T-helper 1 cell (primary cell): ENCODE data around the gene MERTK.
A peak's percentile ranks its signal among the peaks of the same experiment; 100 is the strongest.
"Not testable (repeated sequence)": the region's sequence is repeated elsewhere in the genome, so short reads cannot be mapped to it uniquely, and the experiment has no call there.

Source experiments
- DNase-seq, 5 donors: peaks; one replicate each; pipeline ENCODE4 v3.0.0-alpha.2; 2012 to 2020

Gene MERTK

GRCh38 chr2:111910609-111911277, 12.3 kb downstream of the MERTK start:
- no peak for DNase-seq

- not testable (repeated sequence) for DNase-seq
These were observed 13.0 kb downstream of the MERTK start for GRCh38 chr2:111911295-111911977.

GRCh38 chr2:111912547-111912946, 14.1 kb downstream of the MERTK start:
- no peak for DNase-seq

GRCh38 chr2:111917106-111917505, 18.7 kb downstream of the MERTK start:
- no peak for DNase-seq

GRCh38 chr2:111918383-111918806, 20.0 kb downstream of the MERTK start:
- DNase-seq = no peak

GRCh38 chr2:111919365-111919764, 21.0 kb downstream of the MERTK start:
- no peak for DNase-seq

GRCh38 chr2:111919794-111920608, 21.6 kb downstream of the MERTK start:
- DNase-seq = no peak

GRCh38 chr2:111923276-111923804, 24.9 kb downstream of the MERTK start:
- no peak for DNase-seq

GRCh38 chr2:111924617-111925107, 26.3 kb downstream of the MERTK start:
- no peak for DNase-seq

GRCh38 chr2:111927723-111928122, 29.3 kb downstream of the MERTK start:
- DNase-seq = no peak

- no peak for DNase-seq
These were observed 32.0 kb downstream of the MERTK start for GRCh38 chr2:111930409-111930808.

- peak in 1 of 5 donors; percentile 75 for DNase-seq
These were observed 32.5 kb downstream of the MERTK start for GRCh38 chr2:111930875-111931274.

GRCh38 chr2:111932841-111933291, 34.5 kb downstream of the MERTK start:
- no peak for DNase-seq

GRCh38 chr2:111933900-111934299, 35.5 kb downstream of the MERTK start:
- not testable (repeated sequence) for DNase-seq

GRCh38 chr2:111936881-111937280, 38.5 kb downstream of the MERTK start:
- DNase-seq = no peak

GRCh38 chr2:111938392-111938791, 40.0 kb downstream of the MERTK start:
- no peak for DNase-seq

- no peak for DNase-seq
These were observed 42.2 kb downstream of the MERTK start for GRCh38 chr2:111940333-111941196.

GRCh38 chr2:111941531-111941930, 43.1 kb downstream of the MERTK start:
- no peak for DNase-seq

GRCh38 chr2:111944531-111945210, 46.3 kb downstream of the MERTK start:
- DNase-seq = peak in 1 of 5 donors; percentile 28

GRCh38 chr2:111945444-111946293, 47.3 kb downstream of the MERTK start:
- DNase-seq = no peak
